DMS53 treated with DMSO at 0.1 percent for 48 hours (cell line): ENCODE data around the gene ATP11A.
A peak's percentile ranks its signal among the peaks of the same experiment; 100 is the strongest.
"Not testable (repeated sequence)": the region's sequence is repeated elsewhere in the genome, so short reads cannot be mapped to it uniquely, and the experiment has no call there.

Source experiments
- DNase-seq: peaks from one replicate; lab custom pipeline; 2025; ENCODE audit not compliant: unreplicated experiment; lab: John Stamatoyannopoulos, UW

Gene ATP11A

DNA sequence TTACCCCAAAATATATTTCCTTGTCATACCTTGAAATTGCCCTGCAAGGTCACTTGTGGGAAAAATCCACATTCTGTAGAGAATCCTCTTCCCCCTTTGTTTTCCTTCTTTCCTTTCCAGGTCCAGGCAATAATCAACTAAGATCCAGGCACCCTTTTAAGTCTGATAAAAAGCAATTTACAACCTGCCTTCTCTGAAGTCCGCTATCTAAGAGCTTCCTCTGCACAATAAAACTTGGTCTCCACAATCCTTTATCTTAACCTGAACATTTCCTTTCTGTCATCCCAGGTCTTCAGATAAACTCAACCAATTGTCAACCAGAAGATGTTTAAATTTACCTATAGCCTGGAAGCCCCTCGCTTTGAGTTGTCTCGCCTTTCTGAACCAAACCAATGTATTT lies 19.5 kb downstream of the ATP11A start:
- not testable (repeated sequence) for DNase-seq

DNA sequence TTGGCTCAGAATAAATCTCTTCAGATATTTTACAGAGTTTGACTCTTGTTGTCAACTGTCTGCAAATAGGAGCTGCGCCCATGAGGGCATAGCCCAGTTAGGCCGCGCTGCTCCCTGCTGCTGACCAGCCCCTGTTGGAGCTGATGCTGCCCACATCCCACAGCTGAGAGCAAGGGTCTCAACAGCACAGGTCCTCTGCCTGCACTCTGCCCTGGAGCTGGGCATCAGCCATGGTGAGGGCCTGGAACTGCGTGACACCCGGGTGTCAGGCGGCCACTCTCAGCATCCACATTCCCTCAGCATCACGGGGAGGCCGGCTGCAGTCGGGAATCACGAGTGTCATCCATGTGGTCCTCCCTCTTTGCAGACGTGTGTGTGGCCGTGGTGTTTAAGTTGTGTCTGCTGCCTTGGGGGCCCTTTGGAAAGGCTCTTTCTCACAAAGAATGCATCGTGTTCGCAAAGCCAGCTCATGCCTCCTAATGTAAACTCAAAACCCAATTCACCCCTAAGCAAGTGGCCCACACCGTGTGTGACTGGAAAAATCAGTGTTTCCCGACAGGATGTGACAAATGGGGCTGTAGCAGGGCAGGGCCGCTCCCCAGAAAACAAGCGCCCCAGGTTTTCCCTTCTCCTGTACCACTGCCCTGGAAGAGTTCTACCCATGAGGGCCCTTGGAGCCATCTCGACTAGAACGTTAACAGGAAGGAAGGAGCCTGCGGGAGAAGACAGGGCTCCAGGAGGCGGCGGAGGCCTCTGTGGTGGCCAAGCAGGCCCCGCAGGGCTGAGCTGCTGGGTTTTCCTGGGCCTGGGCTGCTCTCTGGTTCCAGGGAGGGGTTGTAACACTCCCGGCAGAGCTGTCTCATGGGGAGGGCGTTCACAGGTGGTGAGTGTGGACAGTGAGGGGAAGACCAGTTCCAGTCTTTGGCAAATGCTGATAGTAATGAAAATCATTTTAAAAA lies 20.3 kb downstream of the ATP11A start:
- DNase-seq: no peak

DNA sequence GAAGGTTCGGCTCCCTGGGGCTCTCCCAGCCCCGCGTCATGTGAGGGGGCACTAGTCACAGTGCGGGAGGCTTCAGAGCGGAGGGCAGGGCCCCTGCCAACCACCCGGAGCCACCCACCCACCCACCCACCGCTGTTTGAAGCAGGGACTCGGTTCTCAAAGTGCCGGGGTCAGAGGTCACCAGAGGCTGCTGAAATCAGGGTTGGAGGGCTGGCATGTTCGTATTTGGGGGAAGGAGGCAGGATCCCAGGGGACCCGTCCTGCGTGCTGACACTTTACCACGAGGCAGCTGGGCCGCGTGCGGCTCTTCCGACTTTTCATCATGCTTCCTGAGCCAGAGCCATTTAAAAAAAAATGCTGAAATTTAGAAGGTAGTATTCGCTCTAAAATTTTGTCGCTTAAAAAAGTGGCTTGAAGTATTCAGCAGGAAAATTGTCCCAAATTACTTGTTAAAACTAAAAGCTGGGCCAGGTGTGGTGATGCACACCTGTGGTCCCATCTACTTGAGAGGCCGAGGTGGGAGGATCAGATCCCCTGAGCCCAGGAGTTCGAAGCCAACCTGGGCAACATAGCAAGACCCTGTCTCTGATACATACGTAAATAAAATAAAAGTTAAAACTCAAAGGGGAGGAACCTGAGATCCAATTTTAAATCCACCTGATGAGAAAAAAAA lies 21.2 kb downstream of the ATP11A start:
- no peak for DNase-seq

DNA sequence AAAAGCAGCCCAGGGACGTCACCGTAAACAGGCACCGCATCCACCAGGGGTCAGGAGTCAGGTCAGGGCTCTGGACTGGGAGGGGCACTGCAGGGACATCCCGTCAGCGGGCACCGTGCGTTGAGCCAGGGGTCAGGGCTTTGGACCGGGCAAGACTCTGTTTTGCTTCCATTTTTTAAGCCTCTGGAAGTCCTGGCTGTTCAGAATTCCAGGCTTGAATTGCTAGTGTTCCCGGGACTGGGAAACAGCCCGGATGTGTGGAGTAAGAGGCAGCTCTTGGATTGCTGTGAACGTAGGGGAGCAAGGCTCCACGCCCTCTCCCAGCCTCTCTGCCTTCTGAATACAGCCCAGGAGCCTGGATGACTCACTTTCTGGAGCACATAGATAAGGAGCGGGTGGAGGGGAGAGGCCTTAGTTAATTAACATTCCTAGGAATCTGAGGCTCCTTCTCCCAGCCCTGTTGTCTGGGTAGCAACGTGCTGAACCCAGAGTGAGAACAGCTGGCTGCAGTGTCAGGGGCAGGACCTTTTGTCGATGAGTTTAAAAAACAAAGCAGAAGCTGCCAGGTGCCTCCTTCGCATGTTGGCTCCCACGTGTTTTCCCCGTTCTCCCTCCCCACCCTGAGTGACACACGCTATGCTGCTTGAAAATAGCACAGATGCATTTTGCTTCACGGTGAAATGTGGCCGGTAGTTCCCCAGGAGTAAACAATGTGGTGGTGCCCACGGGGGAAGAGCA lies 21.9 kb downstream of the ATP11A start:
- peak; percentile 17 for DNase-seq

DNA sequence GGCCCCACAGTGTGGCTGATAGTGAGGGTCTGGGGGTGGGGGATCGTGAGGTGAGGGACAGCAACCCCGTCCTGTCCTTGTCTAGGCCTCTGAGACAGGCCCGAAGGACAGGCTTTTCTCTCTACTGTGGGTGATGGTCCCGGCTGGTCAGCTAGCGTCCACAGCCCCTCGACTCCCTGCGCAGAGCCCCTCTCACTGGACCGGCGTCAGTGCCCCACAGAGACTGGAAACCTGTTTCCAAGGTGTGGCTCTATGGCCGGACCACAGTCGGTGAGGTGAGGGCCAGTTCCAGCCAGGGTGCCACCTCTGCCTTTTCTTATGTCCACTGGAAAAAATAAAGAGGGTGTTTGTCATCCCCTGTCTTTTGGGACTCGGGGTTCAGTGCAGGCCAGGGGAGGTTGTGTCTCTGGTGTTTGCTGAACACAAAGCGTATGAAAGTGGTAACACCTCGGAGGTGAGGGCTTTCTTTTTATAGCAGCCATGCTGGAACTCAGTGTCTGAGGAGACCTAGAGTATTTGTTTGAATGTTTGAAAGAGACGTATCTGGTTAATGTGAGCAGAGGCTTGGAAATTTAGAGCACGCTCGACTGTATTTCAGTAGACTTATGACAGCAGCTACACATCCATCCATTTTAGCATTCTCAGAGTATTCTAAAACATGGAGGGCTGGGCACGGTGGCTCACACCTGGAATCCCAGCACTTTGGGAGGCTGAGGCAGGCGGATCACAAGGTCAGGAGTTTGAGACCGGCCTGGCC lies 22.8 kb downstream of the ATP11A start:
- no peak for DNase-seq

DNA sequence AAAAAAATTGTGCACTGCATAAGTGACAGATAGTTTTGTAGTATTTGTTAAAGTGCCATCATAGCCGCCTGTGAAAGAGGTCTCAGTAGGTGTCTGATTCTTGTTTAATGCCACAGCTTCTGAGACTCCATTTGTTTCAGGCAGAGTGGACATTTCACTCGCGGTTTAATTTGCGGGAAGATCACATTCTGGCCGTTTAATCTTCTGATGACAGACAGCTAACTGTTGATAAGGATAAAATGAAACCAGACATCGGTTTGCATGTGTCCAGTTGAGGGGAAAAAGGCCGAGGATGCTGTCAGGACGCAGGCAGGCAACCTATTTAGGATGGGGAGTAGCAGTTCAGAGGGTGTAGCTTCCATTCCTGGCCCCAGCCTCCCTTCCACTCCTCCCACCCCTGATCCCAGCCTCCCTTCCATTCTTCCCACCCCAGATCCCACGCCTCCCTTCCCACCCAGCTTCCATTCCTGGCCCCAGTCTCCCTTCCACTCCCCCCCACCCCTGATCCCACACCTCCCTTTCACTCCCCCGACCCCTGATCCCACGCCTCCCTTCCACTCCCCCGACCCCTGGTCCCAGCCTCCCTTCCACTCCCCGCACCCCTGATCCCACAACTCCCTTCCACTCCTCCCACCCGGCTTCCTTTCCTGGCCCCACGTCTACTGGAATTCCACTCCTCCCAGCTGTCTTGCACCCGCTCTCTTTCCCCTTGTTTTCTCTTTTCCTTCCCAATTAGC lies 23.8 kb downstream of the ATP11A start:
- no peak for DNase-seq

DNA sequence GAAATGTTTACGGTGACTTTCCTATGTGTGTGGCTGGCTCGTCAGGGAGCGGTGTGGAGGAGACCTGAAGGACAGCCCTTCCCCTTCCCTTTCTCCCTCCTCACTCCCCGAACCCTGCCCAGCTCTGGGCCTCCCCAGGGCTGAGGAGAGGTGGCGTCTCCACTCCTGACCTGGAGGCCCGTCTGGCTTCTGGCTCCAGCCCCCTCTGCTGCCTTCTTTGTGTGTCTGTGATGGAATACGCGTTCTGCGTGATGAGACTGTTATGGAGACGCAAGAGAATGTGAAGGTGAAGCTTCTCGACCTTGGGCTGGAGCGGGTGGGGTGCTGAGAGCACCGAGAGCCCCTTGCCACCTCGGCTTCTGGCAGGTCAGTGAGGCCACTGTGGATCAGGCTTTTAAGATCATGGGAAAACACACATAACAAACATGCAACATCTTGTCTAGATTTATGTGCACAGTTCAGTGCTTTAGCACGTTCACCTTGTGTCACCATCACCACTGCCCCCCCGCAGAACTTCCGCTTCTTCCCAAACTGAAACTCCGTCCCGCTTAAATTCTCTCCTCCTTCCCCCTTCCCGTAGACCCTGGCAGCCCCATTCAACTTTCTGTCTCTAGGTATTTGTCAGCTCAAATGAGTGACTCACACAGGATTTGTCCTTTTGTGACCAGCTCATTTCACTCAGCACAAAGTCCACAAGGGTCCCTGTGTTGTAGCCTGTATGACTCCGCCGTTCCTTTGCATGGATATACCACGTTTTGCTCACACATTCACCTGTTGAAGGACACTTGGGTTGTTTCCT lies 24.7 kb downstream of the ATP11A start:
- DNase-seq: no peak

DNA sequence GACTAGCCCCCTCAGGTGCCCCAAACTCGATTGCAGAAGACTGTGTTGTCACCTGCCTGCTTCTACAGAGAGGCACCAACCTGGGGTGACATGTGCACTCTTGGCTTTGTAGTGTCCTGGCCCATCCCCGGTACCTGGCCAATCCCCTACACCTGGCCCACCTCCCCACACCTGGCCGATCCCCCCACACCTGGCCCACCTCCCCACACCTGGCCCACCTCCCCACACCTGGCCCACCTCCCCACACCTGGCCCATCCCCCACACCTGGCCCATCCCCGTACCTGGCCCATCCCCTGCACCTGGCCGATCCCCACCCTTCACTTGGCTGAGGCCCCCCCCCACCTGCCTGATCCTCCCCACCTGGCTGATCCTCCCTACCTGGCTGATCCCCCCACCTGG lies 25.4 kb downstream of the ATP11A start:
- DNase-seq: no peak

DNA sequence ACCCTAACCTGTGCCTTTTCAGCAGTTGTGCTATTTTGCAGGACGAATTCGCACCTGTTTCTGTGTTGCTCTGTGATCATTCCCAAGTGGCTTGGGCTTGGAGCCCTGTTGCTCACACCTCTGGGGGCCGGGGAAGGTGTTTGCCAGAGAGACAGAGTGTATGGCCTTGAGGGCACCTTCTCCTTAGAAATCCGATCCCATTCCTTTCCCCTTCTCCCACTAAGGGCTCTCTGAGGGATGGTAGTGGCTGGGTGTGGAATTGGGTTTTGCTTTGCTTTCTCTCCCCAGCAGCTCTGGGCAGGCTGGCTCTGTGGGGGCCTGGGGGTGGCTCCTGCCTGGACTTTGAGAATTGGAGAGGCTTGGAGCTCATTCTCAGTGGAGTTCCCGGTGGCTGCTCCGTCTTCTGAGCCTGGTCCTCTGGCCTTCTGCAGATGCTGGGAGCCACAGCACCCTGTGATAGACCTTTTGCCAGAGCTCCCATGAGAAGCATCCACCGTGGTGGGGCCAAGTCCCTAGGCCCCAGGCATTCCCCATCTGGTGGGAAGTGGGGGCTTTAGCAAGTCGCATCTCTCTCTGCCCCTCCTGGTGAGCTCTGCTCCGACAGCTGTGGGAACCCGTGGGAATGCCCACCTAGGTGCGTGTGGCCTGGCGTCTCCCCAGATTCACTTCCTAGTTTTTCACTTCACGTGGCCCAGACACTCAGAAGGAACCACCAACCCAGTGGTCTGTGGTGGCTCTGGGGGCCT lies 26.1 kb downstream of the ATP11A start:
- DNase-seq: no peak

DNA sequence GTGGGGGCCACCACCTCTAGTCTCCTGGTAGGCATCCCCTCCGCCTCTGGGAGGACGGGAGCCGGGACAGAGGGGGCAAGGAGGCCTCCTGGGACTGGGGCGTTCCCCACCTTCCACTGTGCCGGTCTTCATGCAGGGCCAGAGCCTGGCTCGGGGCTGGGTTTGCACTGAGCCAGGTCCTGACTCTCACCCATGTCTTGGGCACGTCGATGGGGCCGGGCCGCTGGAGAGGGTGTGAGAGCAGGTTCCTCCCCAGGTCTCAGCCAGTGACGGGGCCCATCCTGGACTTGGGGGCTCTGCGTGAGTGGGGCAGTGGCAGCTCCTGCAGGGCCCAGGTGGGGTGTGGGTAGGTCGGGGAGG lies 26.6 kb downstream of the ATP11A start:
- no peak for DNase-seq

DNA sequence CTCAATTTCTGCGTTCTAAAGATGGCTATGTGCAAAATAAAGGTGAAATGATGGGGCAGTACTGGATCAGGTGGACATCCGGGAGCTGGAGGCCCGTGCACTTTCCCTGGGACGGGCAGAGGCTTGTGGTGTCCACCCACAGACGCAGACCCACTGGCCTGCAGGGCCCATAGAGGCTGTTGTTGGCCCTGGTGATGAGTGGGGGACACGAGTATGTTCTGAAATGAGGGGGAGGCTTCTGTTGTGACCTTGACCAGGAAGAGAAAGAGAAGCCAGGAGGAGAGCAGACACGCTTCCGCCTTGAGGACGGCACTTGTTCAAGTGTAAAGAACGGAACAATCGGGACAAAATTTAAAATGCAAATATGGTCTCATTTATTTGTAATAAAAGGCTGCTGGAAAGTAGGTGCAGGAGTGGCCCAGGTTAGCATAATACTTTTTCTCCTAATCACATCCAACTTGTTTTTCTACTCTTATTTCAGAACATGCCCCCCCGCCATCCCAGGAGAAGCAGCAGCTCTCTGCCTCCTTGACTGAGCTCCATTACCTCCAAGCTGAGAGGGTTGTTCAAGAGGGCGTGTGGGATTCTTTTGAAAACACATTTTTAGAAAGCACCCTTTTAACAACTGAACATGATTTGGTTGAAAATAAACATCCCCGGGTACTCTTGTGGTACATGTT lies 27.1 kb downstream of the ATP11A start:
- no peak for DNase-seq

DNA sequence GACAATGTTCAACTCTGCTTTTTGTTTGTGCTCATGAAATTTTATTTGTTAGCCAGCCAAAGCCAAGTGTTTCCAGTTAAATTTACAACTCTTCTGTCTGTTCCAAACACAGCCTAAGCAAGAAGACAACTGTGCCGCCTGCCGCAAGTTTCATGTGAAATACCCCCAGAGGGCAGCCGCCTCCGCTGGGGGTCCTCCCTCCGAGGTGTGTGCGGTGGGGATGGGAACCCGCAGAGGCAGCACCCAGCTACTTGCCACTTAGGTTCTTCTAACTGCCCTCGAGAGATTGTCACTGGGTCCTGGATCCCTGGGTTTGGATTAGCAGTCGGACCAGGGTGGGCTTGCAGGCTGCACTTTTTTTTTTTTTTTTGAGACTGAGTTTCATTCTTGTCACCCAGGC lies 28.5 kb downstream of the ATP11A start:
- no peak for DNase-seq

DNA sequence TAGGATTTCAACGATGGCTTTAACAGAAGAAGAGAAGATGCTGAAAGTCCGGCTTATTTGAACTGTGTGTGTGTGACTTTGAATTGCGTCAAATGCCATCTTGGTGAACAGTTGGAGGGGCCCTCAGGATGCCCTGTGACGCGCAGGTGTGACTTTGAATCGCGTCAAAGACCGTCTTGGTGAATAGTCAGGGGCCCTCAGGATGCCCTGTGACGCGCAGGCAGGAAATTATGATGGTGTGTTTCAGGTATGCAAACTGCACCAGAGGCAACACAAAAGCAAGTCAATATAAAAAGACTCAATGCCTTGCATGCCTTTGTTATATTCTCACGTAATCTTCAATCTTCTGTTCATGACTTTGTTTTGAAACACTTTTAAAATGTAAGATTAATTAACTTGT lies 29.2 kb downstream of the ATP11A start:
- DNase-seq: no peak

DNA sequence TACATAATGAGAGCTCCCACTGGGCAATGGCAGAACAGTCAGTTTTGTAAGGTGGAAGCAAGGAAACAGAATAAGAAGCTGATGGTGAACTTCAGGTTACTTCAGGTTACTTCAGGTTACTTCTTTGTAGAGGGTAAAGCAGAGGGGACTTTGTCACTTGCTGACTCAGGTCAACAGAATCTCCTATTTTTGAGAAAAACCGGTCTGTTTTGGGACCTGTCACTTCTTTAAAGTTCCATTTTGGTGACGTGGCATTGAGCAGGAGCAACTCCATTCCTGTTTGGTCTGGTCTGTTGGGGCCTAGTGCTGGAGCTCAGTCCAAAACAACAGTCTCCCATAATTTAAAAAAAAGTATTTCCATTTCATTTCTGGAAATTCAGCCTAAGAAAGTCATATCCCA lies 29.7 kb downstream of the ATP11A start:
- DNase-seq: no peak

DNA sequence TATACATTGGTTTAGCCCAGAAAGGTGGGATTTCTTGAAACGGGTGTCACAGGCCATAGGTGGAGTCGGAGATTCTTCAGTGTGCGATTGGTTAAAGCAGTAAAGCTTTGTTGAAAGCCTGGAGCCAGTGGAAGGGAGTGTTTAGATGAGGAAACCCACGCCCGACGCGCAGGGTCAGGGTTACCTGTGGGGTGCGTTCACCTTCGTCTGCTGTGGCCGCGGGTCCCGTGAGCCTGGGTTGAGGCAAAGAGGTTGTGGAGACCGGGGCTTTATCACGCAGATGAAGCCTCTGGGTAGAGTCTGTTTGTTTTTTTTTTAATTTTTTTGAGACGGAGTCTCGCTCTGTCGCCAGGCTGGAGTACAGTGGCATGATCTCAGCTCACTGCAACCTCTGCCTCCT lies 30.4 kb downstream of the ATP11A start:
- DNase-seq: no peak

DNA sequence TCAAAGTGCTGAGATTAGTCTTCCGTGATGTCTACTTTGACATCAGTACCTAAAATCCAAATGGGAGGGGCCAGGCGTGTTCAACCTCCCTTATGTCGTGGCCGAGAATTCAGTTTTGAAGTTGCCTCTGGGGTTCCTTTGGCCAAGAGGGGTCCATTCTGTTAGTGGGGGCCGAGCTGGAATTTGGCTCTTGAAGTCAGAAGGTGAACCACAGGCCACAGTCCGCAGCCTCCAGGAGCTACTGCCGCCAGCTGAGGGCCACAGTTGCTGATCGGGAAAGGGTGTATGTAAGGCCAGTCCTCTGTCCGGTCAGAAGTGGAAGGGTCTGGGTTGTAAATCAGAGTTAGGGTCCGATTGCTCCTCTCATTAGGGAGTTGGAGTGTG lies 31.0 kb downstream of the ATP11A start:
- no peak for DNase-seq

DNA sequence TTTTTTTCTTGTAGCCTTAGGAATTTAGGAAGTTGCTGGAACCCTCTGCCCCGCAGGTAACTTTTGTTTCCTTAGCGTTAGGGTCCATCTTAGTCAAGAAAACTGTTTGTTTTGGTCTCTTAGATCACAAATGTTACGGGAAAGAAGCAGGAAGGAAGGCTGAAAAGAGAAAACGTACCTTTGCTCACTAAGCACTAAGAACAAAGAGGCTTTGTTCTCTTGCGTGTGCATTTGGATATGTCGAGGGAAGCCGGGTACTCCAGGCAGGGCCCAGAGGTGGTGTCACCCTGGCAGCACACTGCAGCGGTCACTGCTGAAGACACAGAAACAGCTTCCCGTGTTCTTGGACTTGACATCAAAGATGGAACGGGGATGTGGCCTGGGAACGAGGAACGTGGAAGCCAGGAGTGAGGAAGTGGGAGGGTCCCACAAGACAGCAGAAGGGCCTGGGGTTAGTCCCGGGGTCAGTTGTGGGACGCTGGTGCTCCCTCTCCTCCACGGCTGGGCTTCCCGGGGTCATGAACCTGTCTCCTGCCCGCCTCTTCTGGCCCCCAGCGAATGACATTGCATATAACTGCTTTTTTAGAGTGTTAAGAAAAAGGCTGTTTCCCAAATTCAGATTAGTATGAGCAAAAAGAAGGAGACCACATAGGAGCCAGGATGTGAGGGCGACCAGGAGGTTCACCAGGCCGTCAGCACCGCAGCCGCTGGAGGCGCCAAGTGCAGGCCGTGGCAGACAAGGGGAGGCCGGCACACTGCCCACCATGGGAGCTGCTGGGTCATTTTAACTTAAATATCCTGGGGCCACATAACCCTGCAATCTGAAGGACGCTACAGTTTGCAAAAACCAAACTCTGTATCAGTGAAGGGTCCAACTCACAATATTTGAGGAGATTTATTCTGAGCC lies 31.6 kb downstream of the ATP11A start:
- DNase-seq: no peak
